ENCODE measurements around the gene KISS1R.

The KISS1R gene

GRCh38 chr19:897442-898039, 19.6 kb upstream of the KISS1R start:
- no peaks in the 10 kb centered on the region for H3K27me3 ChIP-seq (ENCODE audit: control insufficient read depth, insufficient read depth, low read length)
- no peaks in the 10 kb centered on the region for H3K4me1 ChIP-seq (ENCODE audit: control insufficient read depth, insufficient read depth, low read length)
- peaks cover 4% of the 10 kb centered on the region for H3K36me3 ChIP-seq (ENCODE audit: control insufficient read depth, insufficient read depth, low read length)
- no peak overlapping the region for H3K9ac ChIP-seq (ENCODE audit: low read length)
- no peak overlapping the region for H3K27ac ChIP-seq (ENCODE audit: low read depth, low read length)
- H3K4me3 ChIP-seq (ENCODE audit: low read length) = no peak overlapping the region

DNA sequence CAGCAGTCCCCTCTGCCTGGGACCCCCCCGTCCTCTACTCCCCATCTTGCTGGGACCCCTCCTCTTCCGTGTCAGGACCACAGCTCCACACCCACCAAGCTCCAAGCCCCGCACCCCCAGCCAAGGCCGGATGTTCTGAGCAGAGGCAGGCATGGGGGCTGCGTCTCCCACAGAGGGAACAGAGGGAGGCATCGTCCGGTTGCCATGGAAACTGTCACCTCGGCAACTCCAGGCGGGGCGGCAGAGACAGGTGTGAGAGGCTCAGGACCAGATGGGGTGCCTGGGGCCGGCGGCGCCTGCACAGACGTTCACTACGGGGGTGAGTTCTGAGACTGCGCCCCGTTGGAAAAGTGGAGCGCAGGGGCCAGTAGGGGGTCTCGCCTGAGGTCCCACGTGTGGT, 18.5 kb upstream of the KISS1R start:
- peaks cover 4% of the 10 kb centered on the region for H3K36me3 ChIP-seq (ENCODE audit: control insufficient read depth, insufficient read depth, low read length)
- H3K4me3 ChIP-seq (ENCODE audit: low read length) = no peak overlapping the region
- no peaks in the 10 kb centered on the region for H3K27me3 ChIP-seq (ENCODE audit: control insufficient read depth, insufficient read depth, low read length)
- no peak overlapping the region for H3K9ac ChIP-seq (ENCODE audit: low read length)
- H3K4me1 ChIP-seq (ENCODE audit: control insufficient read depth, insufficient read depth, low read length) = no peaks in the 10 kb centered on the region
- H3K27ac ChIP-seq (ENCODE audit: low read depth, low read length) = no peak overlapping the region

- H3K4me3 ChIP-seq (ENCODE audit: low read length) = no peak overlapping the region
- no peaks in the 10 kb centered on the region for H3K27me3 ChIP-seq (ENCODE audit: control insufficient read depth, insufficient read depth, low read length)
- peaks cover 4% of the 10 kb centered on the region for H3K36me3 ChIP-seq (ENCODE audit: control insufficient read depth, insufficient read depth, low read length)
- no peak overlapping the region for H3K27ac ChIP-seq (ENCODE audit: low read depth, low read length)
- no peaks in the 10 kb centered on the region for H3K4me1 ChIP-seq (ENCODE audit: control insufficient read depth, insufficient read depth, low read length)
- H3K9ac ChIP-seq (ENCODE audit: low read length) = no peak overlapping the region
Measured at GRCh38 chr19:899336-900042, 17.6 kb upstream of the KISS1R start.

DNA sequence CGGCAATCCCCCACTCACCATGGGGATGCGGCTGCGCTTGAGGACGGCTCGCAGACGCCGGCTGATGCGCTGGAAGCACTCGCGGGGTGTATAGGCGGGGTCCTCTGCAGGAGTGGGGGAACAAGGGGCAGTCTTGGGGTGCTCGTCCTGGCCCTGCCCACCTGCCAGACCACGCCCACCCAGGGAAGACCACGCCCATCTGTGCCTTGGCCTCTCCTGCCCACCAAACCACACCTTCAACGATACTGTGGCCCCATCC, 17.2 kb upstream of the KISS1R start:
- H3K27ac ChIP-seq (ENCODE audit: low read depth, low read length) = no peak overlapping the region

DNA sequence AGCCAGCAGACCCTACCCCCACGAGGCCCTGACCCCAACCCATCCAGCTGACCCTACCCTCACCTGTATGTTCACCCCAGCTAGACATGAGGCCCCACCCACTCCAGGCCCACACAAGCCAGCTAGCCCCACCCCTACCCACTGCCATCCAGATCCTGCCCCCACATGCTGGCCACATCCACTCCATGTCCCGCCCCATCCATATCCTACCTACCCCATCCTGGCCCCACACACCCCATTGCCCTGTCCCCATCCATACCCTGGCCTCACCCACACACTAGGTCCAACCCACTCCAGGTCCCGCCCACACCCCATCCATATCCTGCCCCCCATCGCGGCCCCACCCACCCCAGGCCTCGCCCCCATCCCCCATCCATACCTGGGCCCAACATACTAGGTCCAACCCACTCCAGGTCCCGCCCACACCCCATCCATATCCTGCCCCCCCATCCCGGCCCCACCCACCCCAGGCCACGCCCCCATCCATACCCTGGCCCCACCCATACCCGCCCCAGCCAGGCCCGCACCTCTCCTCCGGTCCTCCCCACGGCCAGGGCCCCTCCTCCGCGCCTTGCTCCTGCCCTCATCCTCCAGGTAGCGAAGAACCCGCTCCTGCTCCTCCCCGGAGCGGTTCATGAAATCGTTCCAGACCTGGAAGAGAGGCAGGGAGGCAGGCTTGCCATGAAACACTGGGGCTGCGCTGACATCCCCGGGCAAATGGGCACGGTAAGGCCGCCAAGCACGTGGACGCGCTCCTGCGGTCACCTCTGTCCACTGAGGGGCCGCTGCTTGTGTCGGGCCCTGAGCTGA, 16.6 kb upstream of the KISS1R start:
- H3K27me3 ChIP-seq (ENCODE audit: control insufficient read depth, insufficient read depth, low read length) = no peaks in the 10 kb centered on the region
- no peak overlapping the region for H3K4me3 ChIP-seq (ENCODE audit: low read length)
- peaks cover 4% of the 10 kb centered on the region for H3K36me3 ChIP-seq (ENCODE audit: control insufficient read depth, insufficient read depth, low read length)
- H3K4me1 ChIP-seq (ENCODE audit: control insufficient read depth, insufficient read depth, low read length) = no peaks in the 10 kb centered on the region
- no peak overlapping the region for H3K27ac ChIP-seq (ENCODE audit: low read depth, low read length)
- H3K9ac ChIP-seq (ENCODE audit: low read length) = no peak overlapping the region

More for the DNA sequence above, 17.2 kb upstream of the KISS1R start:
- no peaks in the 10 kb centered on the region for H3K27me3 ChIP-seq (ENCODE audit: control insufficient read depth, insufficient read depth, low read length)
- H3K36me3 ChIP-seq (ENCODE audit: control insufficient read depth, insufficient read depth, low read length) = peaks cover 4% of the 10 kb centered on the region
- H3K9ac ChIP-seq (ENCODE audit: low read length) = no peak overlapping the region
- H3K4me3 ChIP-seq (ENCODE audit: low read length) = no peak overlapping the region
- no peaks in the 10 kb centered on the region for H3K4me1 ChIP-seq (ENCODE audit: control insufficient read depth, insufficient read depth, low read length)

DNA sequence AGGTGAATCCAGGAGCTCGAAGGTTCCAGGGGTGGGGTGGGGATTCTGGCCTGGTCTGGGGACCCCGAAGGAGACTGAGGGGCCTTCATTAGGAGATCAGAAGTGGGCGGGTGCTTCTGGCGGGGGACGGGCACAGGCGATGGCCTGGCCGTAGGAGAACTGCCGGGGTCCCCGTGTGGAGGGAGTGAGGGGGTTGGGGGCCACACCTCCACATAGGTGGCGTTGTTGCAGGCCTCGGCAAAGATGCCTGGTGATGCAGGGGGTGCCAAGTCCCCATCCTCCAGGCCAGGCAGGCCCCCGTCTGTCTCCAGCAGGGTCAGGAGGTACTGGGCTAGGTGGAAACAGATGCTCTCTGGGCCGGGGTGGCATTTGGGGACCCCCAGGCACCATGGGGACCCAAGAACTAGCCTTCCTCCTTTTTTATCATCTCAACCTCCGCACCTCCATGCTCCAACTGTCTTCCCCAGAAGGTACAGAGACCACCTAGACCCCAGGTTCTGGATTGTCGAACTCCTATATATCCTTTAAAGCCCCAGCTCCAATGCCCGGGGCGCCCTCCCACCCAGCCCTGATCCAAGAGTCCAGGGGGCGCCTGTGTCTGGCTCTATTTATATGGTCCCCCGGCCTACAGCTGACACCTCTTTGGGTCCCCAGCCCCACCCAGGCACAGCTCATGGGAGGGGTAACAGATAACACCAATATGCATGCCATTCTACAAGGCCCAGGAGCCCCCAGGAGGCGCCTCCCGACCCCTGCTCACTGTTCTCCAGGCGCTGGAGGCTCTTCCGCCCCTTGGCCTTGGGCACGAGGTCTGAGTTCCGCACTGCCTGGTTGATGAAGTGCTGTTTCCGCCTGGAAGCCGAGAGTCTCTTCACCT, 15.7 kb upstream of the KISS1R start:
- Histone ChIP-seq H3K4me1 (ENCODE audit: control insufficient read depth, insufficient read depth, low read length) (no peaks in the 10 kb centered on the region), H3K9ac (ENCODE audit: low read length) (no peak overlapping the region), H3K27ac (ENCODE audit: low read depth, low read length) (no peak overlapping the region), H3K27me3 (ENCODE audit: control insufficient read depth, insufficient read depth, low read length) (no peaks in the 10 kb centered on the region), H3K36me3 (ENCODE audit: control insufficient read depth, insufficient read depth, low read length) (peaks cover 4% of the 10 kb centered on the region), H3K4me3 (ENCODE audit: low read length) (no peak overlapping the region)

DNA sequence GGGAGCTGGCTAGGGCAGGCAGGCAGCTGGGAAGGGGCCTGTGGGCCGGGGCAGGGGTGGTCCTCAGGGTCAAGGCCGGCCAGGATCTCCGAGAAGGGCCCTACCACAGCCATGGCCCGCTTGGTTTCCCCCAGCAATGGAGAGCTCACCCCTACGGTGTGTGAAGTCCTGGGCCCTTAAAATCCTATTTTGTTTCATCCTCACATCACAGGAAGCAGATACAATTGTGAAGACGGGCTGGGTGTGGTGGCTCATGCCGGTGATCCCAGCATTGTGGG, 15.1 kb upstream of the KISS1R start:
- Histone ChIP-seq H3K4me1 (ENCODE audit: control insufficient read depth, insufficient read depth, low read length) (no peaks in the 10 kb centered on the region), H3K27me3 (ENCODE audit: control insufficient read depth, insufficient read depth, low read length) (no peaks in the 10 kb centered on the region), H3K36me3 (ENCODE audit: control insufficient read depth, insufficient read depth, low read length) (peaks cover 4% of the 10 kb centered on the region), H3K4me3 (ENCODE audit: low read length) (no peak overlapping the region), H3K27ac (ENCODE audit: low read depth, low read length) (no peak overlapping the region), H3K9ac (ENCODE audit: low read length) (no peak overlapping the region)

GRCh38 chr19:902446-903226, 14.5 kb upstream of the KISS1R start:
- H3K9ac ChIP-seq (ENCODE audit: low read length) = no peak overlapping the region
- H3K36me3 ChIP-seq (ENCODE audit: control insufficient read depth, insufficient read depth, low read length) = peaks cover 4% of the 10 kb centered on the region
- H3K27ac ChIP-seq (ENCODE audit: low read depth, low read length) = no peak overlapping the region
- H3K27me3 ChIP-seq (ENCODE audit: control insufficient read depth, insufficient read depth, low read length) = no peaks in the 10 kb centered on the region
- H3K4me1 ChIP-seq (ENCODE audit: control insufficient read depth, insufficient read depth, low read length) = no peaks in the 10 kb centered on the region
- no peak overlapping the region for H3K4me3 ChIP-seq (ENCODE audit: low read length)

- H3K36me3 ChIP-seq (ENCODE audit: control insufficient read depth, insufficient read depth, low read length) = peaks cover 4% of the 10 kb centered on the region
- no peaks in the 10 kb centered on the region for H3K4me1 ChIP-seq (ENCODE audit: control insufficient read depth, insufficient read depth, low read length)
- H3K27ac ChIP-seq (ENCODE audit: low read depth, low read length) = no peak overlapping the region
- H3K27me3 ChIP-seq (ENCODE audit: control insufficient read depth, insufficient read depth, low read length) = no peaks in the 10 kb centered on the region
- H3K9ac ChIP-seq (ENCODE audit: low read length) = no peak overlapping the region
- no peak overlapping the region for H3K4me3 ChIP-seq (ENCODE audit: low read length)
Measured at GRCh38 chr19:903266-903797, 13.8 kb upstream of the KISS1R start.

DNA sequence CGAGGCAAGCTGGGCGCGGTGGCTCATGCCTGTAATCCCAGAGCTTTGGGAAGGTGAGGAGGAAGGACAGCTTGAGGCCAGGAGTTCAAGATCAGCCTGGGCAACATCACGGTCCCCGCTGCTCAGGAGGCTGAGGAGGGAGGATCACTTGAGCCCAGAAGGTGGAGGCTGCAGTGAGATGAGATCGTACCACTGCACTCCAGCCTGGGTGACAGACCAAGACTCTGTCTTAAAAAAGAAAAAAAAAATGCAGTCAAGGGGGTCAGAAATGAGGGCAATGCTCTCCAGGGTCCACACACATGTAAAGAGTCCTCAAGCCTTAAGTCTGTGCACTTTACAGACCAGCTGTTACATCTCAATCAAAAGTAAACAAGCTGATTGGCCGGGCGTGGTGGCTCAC, 12.6 kb upstream of the KISS1R start:
- Histone ChIP-seq H3K9ac (ENCODE audit: low read length) (no peak overlapping the region), H3K27ac (ENCODE audit: low read depth, low read length) (no peak overlapping the region), H3K4me3 (ENCODE audit: low read length) (no peak overlapping the region), H3K27me3 (ENCODE audit: control insufficient read depth, insufficient read depth, low read length) (no peaks in the 10 kb centered on the region), H3K36me3 (ENCODE audit: control insufficient read depth, insufficient read depth, low read length) (peaks cover 4% of the 10 kb centered on the region), H3K4me1 (ENCODE audit: control insufficient read depth, insufficient read depth, low read length) (no peaks in the 10 kb centered on the region)

DNA sequence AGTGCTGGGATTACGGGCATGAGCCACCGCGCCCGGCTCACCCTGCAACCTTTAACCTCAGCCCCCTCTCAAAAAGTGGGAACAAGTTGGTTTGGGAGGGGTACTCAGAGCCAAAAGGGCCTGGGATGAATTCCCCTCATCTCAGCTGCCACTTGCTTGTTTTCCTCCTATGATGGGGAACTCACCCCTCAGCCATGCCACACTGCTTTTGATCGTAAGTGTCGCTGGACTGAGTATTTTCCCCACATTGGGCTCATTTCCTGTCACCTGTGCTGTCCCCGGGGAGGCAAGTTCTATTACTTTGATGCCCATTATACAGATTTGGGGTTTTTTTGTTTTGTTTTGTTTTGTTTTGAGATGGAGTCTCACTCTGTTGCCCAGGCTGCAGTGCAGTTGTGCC, 10.7 kb upstream of the KISS1R start:
- peaks cover 4% of the 10 kb centered on the region for H3K36me3 ChIP-seq (ENCODE audit: control insufficient read depth, insufficient read depth, low read length)
- H3K9ac ChIP-seq (ENCODE audit: low read length) = no peak overlapping the region
- no peaks in the 10 kb centered on the region for H3K27me3 ChIP-seq (ENCODE audit: control insufficient read depth, insufficient read depth, low read length)
- no peak overlapping the region for H3K27ac ChIP-seq (ENCODE audit: low read depth, low read length)
- H3K4me3 ChIP-seq (ENCODE audit: low read length) = no peak overlapping the region
- no peaks in the 10 kb centered on the region for H3K4me1 ChIP-seq (ENCODE audit: control insufficient read depth, insufficient read depth, low read length)
